ENCODE measurements around the gene ATP2B2. TPM values are rescaled to one million over a fixed set of nuclear protein-coding genes. Genes with fewer than 3 reads are reported as not detected.

ATP2B2 gene
- total RNA-seq, 1 experiment from 2014 or later: 0.21 TPM

GRCh38 chr3:10484709-10485108 is 20.7 kb downstream of the ATP2B2 start:
- Histone ChIP-seq H3K36me3 (replicated peaks; ENCODE audit: control insufficient read depth, insufficient read depth, low read length) (no peaks in the 10 kb centered on the region), H3K27me3 (ENCODE audit: control insufficient read depth, insufficient read depth, low read length) (no peaks in the 10 kb centered on the region), H3K4me3 (ENCODE audit: insufficient read depth, low read depth, low read length) (no peak overlapping the region)
- DNase-seq: no peak

DNA sequence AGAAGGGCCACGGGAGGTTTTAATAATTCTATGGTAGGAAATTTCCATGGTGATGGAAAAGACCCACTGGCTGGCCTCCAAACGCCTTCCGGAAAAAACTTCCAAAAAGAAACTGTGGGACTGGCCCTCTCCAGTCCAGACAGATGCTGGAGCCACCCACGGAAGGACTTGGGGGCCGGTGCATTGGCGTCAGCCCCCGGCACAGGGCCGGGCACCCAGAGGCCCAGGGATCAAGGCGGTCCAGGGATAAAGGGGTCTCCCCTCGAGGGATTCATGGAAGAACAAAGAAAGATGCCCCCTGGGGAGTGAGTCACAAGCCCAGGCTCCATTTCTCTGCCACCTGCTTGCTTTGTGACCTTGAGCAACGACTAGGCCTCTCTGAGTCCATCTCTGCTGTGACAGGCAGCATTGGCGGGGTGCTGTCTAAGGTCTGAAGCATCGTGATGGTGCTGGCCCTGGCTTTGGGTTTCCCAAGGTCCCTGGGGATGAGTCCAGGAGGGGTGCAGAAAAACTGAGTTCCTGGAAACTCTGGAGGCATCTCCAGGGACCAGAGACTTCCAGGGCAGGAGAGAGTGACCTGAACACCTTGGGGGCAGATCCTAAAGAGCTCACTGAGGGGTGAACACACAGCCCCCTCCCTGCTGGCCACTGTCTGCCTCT is 21.6 kb downstream of the ATP2B2 start:
- Histone ChIP-seq H3K36me3 (replicated peaks; ENCODE audit: control insufficient read depth, insufficient read depth, low read length) (no peaks in the 10 kb centered on the region), H3K4me3 (ENCODE audit: insufficient read depth, low read depth, low read length) (no peak overlapping the region), H3K27me3 (ENCODE audit: control insufficient read depth, insufficient read depth, low read length) (no peaks in the 10 kb centered on the region)
- no peak for DNase-seq

DNA sequence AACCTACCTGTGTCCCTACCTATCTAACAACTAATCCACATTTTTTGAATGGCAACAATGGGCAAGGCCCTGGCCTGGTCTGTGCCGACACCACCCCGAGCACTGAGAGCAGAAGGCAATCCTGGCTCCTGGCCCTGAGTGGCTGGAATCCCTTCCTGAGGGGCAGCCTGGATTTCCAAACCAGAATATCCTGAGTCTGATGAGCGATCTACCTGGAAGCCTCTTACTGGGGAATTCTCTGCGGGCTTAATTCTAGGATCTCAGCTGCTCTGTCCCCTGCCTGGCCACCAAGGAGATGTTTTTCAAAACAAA is 22.1 kb downstream of the ATP2B2 start:
- no peak overlapping the region for H3K4me3 ChIP-seq (ENCODE audit: insufficient read depth, low read depth, low read length)
- H3K27me3 ChIP-seq (ENCODE audit: control insufficient read depth, insufficient read depth, low read length): no peaks in the 10 kb centered on the region
- H3K36me3 ChIP-seq (replicated peaks; ENCODE audit: control insufficient read depth, insufficient read depth, low read length): no peaks in the 10 kb centered on the region
- no peak for DNase-seq

DNA sequence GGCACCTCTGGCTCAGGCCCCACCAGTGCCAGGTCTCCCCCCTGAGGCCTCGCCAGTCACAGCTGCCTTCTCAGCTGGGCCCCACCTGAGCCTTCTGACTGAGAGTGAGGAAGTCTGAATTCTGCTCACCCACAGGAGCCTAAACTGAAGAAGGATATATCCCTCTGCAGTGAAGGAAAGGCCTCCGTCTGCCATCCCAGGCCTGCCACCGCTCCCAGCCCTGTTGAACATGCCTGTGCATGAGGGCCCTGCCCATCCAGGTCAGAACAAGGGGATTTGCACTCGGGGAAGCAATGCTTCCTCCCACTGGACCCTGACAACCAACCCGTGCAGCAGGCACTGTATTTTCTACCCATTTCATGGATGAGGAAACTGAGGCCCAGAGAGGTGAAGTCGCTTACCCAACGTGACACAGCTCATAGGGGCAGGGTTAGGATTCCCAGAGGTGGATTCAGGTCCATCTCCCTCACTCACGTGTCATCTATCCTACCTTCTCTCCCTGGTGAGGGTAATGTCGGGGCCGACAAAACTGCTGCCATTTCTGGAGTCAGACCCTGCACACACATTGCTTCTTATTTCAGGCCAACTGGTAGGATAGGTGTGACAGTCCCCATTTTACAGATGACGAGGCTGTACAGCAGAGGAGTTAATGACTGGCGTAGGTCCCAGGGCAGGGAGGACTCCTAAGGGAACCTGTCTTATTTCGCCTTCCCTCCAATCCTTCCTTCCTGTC is 22.6 kb downstream of the ATP2B2 start:
- H3K27me3 ChIP-seq (ENCODE audit: control insufficient read depth, insufficient read depth, low read length): no peaks in the 10 kb centered on the region
- no peaks in the 10 kb centered on the region for H3K36me3 ChIP-seq (replicated peaks; ENCODE audit: control insufficient read depth, insufficient read depth, low read length)
- DNase-seq: no peak
- H3K4me3 ChIP-seq (ENCODE audit: insufficient read depth, low read depth, low read length): no peak overlapping the region

GRCh38 chr3:10480871-10481378 is 24.5 kb downstream of the ATP2B2 start:
- no peak overlapping the region for H3K4me3 ChIP-seq (ENCODE audit: insufficient read depth, low read depth, low read length)
- no peaks in the 10 kb centered on the region for H3K36me3 ChIP-seq (replicated peaks; ENCODE audit: control insufficient read depth, insufficient read depth, low read length)
- DNase-seq: no peak
- H3K27me3 ChIP-seq (ENCODE audit: control insufficient read depth, insufficient read depth, low read length): no peaks in the 10 kb centered on the region

DNA sequence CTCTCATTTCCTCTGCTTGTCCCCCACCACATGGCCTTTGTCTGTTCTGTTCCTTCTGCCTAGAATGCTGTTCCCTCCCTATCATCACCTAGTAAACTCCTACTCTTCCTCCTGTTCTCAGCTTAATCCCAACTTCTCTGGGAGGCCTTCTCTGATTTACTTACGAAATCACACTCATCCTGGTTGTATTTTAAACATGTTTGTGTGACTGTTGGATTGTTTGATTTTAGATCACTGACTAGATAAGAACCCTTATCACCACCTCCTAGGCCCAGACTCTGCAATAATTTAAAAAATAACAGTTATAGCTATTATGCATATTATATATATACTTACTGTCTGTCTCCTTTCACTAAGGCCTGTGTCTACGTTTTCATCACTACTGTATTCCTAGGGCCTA is 26.1 kb downstream of the ATP2B2 start:
- H3K27me3 ChIP-seq (ENCODE audit: control insufficient read depth, insufficient read depth, low read length): no peaks in the 10 kb centered on the region
- DNase-seq: no peak
- no peaks in the 10 kb centered on the region for H3K36me3 ChIP-seq (replicated peaks; ENCODE audit: control insufficient read depth, insufficient read depth, low read length)
- H3K4me3 ChIP-seq (ENCODE audit: insufficient read depth, low read depth, low read length): no peak overlapping the region

DNA sequence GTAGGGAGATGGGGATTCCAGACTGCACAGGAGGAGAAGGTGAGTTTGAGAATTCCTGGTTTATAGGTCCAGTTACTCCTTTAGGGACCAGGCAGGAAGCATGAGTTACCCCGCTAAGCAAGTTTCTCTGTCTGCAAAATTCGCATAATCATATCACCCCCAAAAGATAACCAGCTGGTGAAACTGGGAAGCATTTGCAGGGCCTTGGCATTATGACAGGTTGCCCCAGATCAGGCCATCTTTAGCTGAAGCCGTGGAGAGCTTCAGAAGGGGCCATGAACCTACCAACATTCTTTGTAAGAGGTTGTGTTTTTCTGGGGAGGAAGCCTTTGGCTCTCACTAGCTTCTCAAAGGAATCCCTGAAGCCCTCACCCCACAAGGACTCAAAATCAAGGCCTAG is 29.4 kb downstream of the ATP2B2 start:
- DNase-seq: no peak
- Histone ChIP-seq H3K36me3 (replicated peaks; ENCODE audit: control insufficient read depth, insufficient read depth, low read length) (no peaks in the 10 kb centered on the region), H3K27me3 (ENCODE audit: control insufficient read depth, insufficient read depth, low read length) (no peaks in the 10 kb centered on the region), H3K4me3 (ENCODE audit: insufficient read depth, low read depth, low read length) (no peak overlapping the region)

DNA sequence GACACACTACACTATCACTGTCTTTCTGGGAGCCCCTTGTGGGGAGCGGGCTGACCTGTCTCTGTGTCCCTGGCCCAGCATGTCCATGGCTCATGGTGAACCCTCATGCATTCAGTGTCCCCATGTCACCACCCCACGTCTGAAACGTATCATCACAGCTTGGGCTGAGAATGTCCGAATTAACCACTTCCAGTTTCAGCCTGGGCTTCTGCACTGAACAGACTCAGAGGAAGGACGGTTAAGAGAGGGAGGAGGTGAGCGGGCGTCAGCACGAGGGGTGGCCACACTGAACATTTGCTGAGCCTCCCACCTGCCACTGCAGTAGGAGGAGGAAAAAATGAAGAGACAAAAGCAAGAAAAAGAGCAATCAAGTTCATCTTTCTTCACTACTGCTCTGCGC is 30.5 kb downstream of the ATP2B2 start:
- no peak for DNase-seq
- no peaks in the 10 kb centered on the region for H3K36me3 ChIP-seq (replicated peaks; ENCODE audit: control insufficient read depth, insufficient read depth, low read length)
- H3K27me3 ChIP-seq (ENCODE audit: control insufficient read depth, insufficient read depth, low read length): no peaks in the 10 kb centered on the region
- H3K4me3 ChIP-seq (ENCODE audit: insufficient read depth, low read depth, low read length): no peak overlapping the region

GRCh38 chr3:10474275-10474646 is 31.1 kb downstream of the ATP2B2 start:
- Histone ChIP-seq H3K4me3 (ENCODE audit: insufficient read depth, low read depth, low read length) (no peak overlapping the region), H3K27me3 (ENCODE audit: control insufficient read depth, insufficient read depth, low read length) (no peaks in the 10 kb centered on the region), H3K36me3 (replicated peaks; ENCODE audit: control insufficient read depth, insufficient read depth, low read length) (no peaks in the 10 kb centered on the region)
- no peak for DNase-seq

DNA sequence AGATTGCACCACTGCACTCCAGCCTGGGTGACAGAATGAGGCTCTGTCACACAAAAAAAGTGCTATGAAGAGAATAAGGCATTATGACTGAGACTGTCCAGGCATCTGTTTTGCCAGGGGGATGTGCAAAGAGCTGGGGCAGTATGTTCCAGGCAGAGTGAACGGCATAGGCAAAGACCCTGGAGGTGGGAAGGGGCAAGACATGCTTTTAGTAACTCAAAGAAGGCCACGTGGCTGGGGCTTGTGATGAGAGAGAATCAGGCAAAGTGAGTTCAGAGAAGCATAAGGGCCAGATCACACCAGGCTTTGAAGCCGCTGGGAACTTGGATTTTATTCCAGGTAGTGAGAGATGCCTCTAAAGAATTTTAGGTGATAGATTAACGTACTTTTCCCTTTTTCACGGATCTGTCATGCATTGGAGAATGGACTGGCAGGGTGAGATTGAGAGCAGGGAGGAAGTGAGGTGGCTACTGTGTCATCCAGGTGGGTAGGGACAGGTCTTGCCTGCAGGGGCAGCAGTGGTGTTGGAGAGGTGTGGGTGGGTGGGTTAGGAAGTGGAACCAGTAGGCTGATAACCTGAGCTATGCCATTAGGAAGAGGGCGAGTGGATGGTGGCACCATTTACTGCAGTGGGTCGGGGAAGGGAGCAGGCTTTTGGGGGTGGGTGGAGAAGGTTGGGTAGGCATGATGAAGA is 31.7 kb downstream of the ATP2B2 start:
- Histone ChIP-seq H3K4me3 (ENCODE audit: insufficient read depth, low read depth, low read length) (no peak overlapping the region), H3K36me3 (replicated peaks; ENCODE audit: control insufficient read depth, insufficient read depth, low read length) (no peaks in the 10 kb centered on the region), H3K27me3 (ENCODE audit: control insufficient read depth, insufficient read depth, low read length) (no peaks in the 10 kb centered on the region)
- peak; percentile 67 for DNase-seq

DNA sequence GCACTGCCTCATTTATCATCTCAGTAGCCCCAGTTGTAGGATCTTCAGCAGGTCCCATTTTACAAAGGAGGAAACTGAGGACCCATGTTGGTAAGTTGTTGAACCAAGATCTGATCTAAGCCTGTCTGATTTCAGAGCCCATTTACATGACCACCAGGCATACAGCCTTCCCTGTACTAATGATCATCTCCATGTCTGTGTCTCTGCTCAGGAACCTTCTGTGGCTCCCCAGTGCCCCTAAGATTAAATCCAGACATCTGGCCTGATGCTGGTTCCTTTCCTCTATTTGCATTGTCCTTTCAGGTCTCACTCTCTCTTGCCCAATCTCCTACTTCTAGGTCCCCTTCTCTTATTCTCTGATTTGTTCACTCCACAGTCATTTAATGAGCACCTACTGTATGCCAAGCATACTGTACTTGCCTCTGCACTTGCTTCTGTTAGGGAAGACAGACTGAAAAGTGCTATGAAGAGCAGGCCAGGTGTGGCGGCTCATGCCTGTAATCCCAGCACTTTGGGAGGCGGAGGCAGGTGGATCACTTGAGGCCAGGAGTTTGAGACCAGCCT is 32.4 kb downstream of the ATP2B2 start:
- DNase-seq: no peak
- H3K27me3 ChIP-seq (ENCODE audit: control insufficient read depth, insufficient read depth, low read length): no peaks in the 10 kb centered on the region
- no peaks in the 10 kb centered on the region for H3K36me3 ChIP-seq (replicated peaks; ENCODE audit: control insufficient read depth, insufficient read depth, low read length)
- H3K4me3 ChIP-seq (ENCODE audit: insufficient read depth, low read depth, low read length): no peak overlapping the region

DNA sequence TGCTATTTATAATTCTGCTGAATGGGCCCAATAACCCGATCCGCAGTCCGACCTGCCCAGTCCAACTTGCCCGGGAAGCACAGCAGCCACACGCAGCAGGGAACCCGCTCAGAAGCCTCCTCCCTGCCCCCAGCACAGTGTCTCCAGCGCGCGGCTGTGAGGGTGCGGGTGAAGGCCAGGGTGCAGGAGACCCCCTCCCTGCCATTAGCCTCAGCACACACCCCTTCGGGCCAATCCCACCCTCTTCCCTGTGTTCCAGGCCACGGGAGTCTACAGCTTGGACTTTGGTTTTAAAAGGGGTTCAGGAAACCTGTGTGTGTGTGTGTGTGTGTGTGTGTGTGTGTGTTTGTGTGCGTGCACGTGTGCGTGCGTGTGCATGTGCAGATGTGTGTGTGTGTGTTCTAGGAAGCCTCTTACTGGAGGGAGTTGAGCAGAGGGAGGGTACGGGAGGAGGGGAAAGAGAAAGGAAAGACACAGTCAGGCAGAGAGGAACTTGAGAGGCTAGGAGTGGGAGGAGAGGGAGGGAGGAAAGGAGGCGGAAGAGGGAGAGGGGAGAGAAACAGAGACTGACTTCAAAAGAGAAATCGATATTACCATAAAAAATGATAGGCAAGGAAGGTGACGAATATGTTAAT is 34.2 kb downstream of the ATP2B2 start:
- Histone ChIP-seq H3K36me3 (replicated peaks; ENCODE audit: control insufficient read depth, insufficient read depth, low read length) (no peaks in the 10 kb centered on the region), H3K27me3 (ENCODE audit: control insufficient read depth, insufficient read depth, low read length) (no peaks in the 10 kb centered on the region), H3K4me3 (ENCODE audit: insufficient read depth, low read depth, low read length) (peak overlapping the region; percentile 2; the same call in 1 of the 2 replicates)
- DNase-seq: peak; percentile 83

DNA sequence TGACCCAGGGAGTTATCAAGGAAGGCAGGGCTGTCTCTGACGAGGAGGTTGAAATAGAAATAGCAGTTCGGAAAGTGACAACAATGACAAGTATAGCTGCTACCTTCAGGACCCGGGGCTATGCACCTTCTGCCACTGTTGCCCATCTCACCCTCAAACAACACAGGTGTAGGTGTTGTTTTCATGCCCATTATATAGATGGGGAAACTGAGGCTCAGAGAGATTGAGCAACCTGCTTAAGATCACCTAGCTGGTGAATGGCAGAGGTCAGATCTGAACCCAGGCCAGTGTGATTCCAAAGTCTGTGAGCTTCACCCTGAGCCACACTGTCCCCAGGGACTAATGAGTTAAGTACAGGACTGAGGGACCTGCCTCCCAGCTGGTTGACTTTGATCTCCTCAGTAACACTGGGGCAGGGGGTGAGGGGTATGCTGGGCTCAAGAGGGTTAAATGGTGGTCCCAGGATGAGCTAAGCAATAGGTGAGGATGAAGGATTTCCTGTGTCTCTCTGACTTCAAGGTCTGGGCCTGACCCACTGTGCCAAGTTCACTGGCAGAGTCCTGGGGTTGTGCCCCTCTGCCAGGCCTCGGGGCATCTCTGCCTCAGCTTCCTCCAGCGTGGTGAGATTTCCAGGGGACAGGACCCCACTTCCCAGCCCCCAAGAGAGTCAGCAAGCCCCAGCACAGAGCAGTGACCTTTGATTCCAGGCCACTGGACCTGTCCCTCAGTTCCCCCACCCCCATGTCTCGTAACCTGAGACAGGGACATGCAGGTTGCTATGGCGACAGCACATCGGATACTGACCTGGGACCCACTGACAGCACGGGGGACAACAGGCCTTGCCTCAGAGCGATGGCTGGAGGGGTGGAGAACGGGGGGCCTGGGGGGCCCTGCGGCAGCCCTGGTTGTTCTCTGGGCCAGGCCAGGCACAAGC is 35.0 kb downstream of the ATP2B2 start:
- Histone ChIP-seq H3K27me3 (ENCODE audit: control insufficient read depth, insufficient read depth, low read length) (no peaks in the 10 kb centered on the region), H3K4me3 (ENCODE audit: insufficient read depth, low read depth, low read length) (peak overlapping the region; percentile 2; the same call in 1 of the 2 replicates), H3K36me3 (replicated peaks; ENCODE audit: control insufficient read depth, insufficient read depth, low read length) (no peaks in the 10 kb centered on the region)
- peak; percentile 92 for DNase-seq

All from H7 (cell line).